ENCODE results near the gene KCTD12. TPM values are rescaled to one million over a fixed set of nuclear protein-coding genes. Genes with fewer than 3 reads are reported as not detected.
A peak's percentile ranks its signal among the peaks of the same experiment; 100 is the strongest.
"Not testable (repeated sequence)": the region's sequence is repeated elsewhere in the genome, so short reads cannot be mapped to it uniquely, and the experiment has no call there.

The KCTD12 gene
- 15.4 TPM for polyA plus RNA-seq (2013, experiment 1 of 2; ENCODE audit: insufficient read length)
- polyA plus RNA-seq (2013, experiment 2 of 2; ENCODE audit: insufficient read length), result 19.9 TPM

GRCh38 chr13:76886292-76887075, at the start of gene KCTD12:
KCTD12 (minus strand) TSS chr13:76886405; CDS start chr13:76886148, 257 bp downstream.
- peak; percentile 79 for DNase-seq

DNA sequence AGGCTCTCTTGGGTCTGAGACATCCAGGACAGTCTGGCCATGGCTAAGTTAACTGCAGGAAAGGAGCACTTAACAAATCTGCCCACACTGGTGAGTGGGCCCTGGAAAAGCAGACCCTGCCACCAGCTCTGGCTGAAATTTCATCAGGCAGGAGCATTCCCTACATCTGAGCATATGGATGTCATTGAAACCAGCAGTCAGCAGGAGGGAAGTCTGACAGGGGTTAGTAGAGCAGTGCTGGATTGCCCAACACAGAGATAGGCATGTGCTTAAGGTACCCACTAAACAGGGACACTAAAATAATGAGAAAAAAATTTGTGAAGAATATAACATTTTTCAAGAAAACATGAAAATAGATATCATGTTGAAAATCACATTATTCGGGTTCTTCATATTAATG, 48.5 kb upstream of the KCTD12 start:
- DNase-seq, result peak; percentile 46

- no peak for DNase-seq
These were observed 45.9 kb upstream of the KCTD12 start for GRCh38 chr13:76932076-76932475.

DNA sequence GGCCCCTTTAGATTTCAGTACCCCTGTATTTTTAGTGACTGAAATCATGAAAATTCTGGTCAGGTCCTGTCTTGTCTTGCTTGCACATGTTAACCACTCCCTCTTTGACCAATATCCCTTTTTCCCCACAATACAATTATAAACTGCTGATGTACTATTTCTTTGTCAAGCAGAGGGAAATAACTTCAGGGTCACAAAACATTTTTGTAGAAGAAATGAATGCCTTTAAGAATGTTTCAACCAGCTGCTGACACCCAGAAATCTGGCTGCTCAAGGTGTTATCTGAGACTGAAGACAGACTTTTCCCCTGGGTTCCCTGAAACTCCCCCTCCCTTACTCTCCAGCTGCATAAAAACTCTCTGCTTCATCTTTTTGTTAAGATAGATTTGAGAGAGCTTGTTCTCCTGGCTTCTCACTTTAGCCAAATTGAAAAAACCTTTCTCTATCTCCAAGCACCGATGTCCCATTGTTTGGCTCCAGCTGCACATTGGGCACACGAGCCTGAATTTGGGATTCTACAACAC, 43.7 kb upstream of the KCTD12 start:
- no peak for DNase-seq

DNA sequence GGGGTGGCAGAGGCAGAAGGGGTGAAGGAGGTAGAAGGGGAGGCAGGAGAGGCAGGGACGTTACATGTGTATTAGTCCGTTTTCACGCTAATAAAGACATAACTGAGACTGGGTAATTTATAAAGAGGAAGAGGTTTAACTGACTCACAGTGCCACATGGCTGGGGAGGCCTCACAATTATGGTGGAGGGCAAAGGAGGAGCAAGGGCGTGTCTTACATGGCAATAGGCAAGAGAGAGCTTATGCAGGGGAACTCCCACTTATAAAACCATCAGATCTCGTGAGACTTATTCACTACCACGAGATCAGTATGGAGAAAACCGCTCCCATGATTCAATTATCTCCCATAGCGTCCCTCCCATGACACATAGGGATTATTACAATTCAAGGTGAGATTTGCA, 43.1 kb upstream of the KCTD12 start:
- DNase-seq, result no peak

GRCh38 chr13:76928456-76928855, 42.3 kb upstream of the KCTD12 start:
- no peak for DNase-seq

GRCh38 chr13:76927955-76928354, 41.8 kb upstream of the KCTD12 start:
- DNase-seq, result no peak

- no peak for DNase-seq
These were observed 38.9 kb upstream of the KCTD12 start for GRCh38 chr13:76925115-76925514.

DNA sequence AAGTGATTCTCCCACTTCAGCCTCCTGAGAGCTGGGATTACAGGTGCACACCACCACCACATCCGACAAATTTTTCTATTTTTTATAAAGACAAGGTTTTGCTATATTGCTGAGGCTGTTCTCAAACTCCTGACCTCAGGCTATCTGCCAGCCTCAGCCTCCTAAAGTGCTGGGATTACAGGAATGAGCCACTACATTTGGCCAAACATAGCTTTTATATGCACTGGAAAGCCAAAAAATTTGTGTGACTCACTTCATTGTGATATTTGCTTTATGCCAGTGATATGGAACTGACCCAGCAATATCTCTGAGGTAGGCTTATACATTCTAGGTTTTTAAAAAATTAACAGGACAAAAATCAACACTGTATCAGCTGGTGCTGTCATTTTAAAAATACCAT, 35.3 kb upstream of the KCTD12 start:
- no peak for DNase-seq

GRCh38 chr13:76917755-76918481, 31.7 kb upstream of the KCTD12 start:
- DNase-seq, result not testable (repeated sequence)

DNA sequence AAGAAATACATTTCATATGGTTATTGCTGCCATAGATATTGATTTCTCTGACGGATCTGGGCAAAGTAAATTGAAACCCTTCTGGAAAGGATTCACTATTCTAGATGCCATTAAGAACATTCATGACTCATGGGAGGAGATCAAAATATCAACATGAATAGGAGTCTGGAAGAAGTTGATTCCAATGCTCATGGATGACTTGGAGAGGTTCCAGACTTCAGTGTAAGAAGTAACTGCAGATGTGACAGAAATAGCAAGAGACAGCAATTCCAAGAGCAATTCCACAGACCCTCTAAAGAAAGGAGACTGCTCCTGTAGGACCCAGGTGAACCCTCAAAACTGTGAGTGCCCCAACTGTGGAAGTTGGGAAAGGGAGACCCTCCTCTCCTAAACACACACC, 30.9 kb upstream of the KCTD12 start:
- peak; percentile 67 for DNase-seq

DNA sequence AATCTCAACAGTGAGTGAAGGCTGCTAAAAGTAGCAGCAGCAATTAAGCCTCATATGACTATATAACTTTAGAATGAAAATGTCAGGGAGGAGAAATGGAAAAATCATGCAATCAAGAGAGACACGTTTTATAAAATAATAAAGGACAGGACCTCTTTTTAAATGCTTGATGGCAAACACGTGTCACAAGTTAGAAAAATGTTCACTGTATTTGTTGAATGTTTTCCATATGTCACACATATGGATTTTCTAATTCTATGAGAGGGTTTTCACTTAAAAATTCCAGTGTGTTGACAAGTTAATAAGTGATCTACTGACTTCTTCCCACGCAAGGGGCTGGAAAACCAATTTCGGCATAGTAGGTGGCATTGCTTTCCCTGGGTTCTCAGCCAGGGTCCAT, 27.7 kb upstream of the KCTD12 start:
- peak; percentile 47 for DNase-seq

DNA sequence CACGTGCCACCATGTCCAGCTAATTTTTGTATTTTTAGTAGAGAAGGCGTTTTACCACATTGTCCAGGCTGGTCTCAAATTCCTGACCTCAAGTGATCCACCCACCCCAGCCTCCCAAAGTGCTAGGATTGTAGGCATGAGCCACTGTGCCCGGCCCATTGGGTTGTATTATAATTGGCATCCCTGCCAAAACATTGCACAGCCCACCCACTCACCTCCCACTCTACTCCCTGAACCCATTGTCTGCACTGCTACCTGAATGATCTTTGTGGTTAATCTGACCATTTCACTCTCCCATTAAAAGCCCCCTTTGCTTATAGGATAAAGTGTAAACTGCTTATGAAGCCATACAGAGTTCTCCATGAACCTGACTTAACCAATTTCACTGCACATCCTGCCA, 26.3 kb upstream of the KCTD12 start:
- DNase-seq, result no peak

DNA sequence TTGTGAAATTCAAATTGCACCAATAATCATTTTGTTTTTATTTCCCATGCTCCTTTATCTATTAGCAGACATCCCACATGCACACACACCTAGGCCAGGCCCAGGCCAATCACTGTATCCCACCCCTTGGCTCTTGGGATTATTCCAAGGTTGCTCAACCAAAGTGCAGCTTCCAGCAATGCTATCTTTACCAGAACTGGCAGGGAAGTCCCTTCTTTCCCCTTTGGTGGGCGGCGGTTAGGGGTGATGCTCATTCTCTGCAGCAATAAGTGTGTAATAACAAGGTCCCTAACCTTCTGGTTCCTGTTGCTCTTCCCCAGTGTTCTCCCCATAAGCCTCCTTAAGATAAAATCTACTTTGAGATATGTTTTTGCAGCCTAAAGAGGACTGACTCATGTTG, 18.3 kb upstream of the KCTD12 start:
- no peak for DNase-seq

DNA sequence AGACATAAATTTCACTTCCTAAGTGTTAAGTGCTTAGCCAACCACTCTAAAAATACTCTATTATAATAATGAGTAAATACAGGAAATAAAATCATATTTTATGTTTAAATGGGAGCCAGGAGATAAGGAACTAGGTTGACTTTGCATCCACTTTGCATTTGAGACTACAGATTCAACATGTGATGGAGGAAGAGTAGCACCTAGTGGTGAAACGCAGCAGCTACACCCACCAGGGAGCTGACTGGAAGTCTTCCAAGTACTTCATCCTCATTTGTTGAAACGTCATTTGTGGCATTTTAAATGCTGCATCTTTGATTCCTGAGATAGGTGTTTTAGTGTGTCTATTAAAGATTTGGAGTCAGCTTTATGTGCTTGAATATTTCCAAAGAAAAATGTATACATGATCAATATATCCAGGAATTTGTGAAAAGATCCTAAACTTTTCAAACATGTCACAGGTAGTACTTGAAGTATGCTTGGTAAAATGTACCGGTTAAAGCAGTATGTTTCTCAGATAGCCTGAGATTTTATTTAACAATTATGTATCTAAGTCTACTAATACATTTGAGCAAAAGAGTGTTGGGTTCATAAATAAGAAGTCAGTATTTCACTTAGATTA, 17.4 kb upstream of the KCTD12 start:
- peak; percentile 74 for DNase-seq

DNA sequence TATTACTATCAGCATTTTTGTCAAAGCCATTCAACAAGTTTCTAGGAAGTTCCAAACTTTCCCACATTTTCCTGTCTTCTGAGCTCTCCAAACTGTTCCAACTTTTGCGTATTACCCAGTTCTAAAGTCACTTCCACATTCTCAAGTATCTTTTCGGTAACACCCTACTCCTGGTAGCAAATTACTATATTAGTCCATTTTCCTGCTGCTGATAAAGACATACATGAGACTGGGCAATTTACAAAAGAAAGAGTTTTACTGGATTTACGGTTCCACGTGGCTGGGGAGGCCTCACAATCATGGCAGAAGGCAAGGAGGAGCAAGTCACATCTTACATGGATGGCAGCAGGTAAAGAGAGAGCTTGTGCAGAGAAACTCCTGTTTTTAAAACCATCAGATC, 12.9 kb upstream of the KCTD12 start:
- DNase-seq, result not testable (repeated sequence)

DNA sequence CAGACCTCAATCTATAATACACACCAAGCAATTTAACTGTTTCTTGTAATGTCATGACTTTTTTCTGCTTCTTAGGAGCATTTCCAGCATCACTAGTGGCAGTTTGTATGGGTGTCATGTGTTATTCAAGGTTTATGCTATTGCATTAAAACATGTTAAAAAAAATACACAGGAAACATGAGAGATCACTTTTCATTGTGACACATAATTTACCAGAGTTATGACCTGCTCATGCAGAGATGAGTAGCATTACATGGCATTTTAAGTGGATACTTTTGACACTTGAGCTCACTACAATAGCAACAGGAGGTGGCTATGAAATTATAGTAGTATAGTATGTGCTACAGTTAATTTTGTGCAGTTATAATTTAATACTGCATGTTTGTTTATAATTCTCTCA, 11.0 kb upstream of the KCTD12 start:
- DNase-seq, result not testable (repeated sequence)

DNA sequence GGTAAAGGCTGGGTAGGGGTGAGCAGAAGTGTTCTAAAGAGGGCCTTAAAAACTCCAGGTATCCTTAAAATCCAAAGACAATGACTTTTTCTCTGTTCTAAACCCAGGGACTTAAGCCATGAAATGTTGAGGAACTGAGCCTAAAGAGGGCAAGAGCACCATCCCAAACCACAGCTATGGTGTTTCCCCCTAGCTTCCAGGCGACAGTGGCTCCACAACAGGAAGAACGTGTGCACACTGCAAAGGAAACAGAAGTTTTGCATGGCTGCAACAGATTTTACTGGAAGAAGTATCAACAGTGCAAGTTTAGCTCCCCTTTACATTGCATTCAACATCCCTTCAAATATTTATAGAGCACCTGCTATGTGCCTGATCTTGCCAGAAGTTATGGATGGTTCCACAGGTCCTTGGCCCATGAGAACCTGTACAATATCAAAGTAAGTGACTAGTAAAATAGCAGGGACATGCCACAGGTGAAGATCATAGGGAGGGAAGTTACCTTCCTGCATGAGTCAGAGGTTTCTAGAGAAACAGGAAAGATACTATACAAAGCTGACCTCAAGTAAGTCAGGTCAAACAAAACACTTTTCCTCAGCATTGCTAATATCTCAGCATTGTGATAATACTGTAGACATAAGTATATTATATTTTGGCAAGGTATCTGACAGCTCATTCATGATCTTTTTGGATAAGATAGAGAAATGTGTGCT, 8.4 kb upstream of the KCTD12 start:
- DNase-seq, result no peak

DNA sequence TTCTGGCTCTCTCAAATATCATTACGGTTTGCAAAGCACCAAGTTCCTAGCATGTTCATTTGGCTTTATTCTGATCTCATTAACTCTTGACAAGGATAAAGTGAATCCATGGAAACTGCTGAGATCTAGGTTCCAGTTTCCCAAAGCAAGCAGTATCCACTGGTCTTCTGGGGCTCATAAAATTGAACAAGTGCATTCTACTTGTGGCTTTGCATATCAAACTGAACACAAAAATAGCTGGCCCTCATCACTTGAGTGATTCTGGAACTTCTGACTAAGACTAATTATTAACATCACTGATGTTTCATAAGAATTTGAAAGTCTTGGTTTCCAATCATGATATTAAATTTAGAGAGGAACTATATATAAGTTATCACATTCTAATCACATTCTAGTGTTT, 6.3 kb upstream of the KCTD12 start:
- no peak for DNase-seq

DNA sequence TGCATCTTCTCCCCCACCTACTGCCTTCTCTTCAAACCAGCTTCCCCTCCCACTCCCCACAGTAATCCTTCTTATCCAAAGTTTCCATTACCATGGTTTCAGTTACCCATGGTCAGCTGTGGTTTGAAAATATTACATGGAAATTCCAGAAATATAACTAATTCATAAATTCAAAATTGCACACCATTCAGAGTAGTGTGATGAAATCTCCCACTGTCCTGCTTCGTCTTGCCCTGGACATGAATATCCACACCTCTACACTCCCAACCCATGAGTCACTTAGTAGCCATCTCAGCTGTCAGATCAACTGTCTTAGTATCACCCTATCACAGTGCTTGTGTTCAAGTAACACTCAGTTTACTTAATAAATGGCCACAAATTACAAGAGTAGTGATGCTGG, 3.8 kb upstream of the KCTD12 start:
- DNase-seq, result peak; percentile 66

- DNase-seq, result no peak
These were observed 3.0 kb upstream of the KCTD12 start for GRCh38 chr13:76889254-76889653.

DNA sequence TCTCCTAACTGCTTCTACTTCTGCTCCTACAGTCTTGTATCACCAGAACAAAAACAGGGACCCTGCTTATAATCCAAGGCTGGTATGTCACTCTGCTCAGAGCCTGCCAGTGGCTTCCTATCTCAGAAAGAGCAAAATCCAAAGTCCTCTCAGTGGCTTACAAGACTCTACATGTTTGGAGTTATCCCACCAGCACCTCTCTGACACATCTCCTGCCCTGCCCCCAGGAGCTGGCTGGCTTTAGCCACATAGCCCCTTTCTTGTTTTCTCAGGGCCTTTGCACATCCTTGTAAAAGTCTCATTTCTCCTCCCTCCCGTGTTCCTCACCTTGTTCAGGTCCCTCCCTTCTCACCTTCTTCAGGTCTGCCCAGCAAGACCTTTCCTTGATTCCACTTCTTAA, 2.2 kb upstream of the KCTD12 start:
- DNase-seq, result no peak

Data from fibroblast of skin of scalp (primary cell).